A549 (cell line): ENCODE results near the gene RSRC1. TPM values are rescaled to one million over a fixed set of nuclear protein-coding genes. Genes with fewer than 3 reads are reported as not detected.

ENCODE experiments used
- ATAC-seq, 2 experiments: fragments of 200-7000 bp in 1 of 2; fragments of >200 bp in 1 of 2; cut with Nextera tagmentation in 1 of 2; cut with Tn5 transposase in 1 of 2; 3 replicates each; pipeline versions ENCODE4 v1.8.0 to v1.9.1; 2018 to 2020; ENCODE audit warnings: mild to moderate bottlenecking in 1 of 2, moderate library complexity in 1 of 2
- CTCF ChIA-PET: fragments of 300-600 bp; sonication (Branson Sonifier 250); formaldehyde crosslinking; extraction: SDS; loops from one replicate; lab custom pipeline; 2021; ENCODE audit warnings: antibody characterized with exemption, inconsistent platforms; lab: Yijun Ruan, JAX
- POLR2A ChIA-PET: fragments of 350-600 bp; formaldehyde crosslinking; extraction: SDS; loops from one replicate; lab custom pipeline; 2021; ENCODE audit warnings: antibody characterized with exemption, inconsistent platforms; lab: Yijun Ruan, JAX
- DNase-seq, 2 experiments: peaks; one replicate each; pipeline versions ENCODE4 v3.0.0 to v3.0.0-alpha.2; 2011 to 2016; ENCODE audit warnings: low read depth in 1 of 2, low spot score in 1 of 2
- FAIRE-seq: peaks from 2 replicates; lab custom pipeline; 2011; peaks lifted over from hg19 to GRCh38; lab: Jason Lieb, UNC
- H3K27ac ChIP-seq, 2 experiments: fragments of >200 bp; sonication (Bioruptor Twin); formaldehyde crosslinking; 3 replicates each; pipeline ENCODE4 v1.5.1; 2016 to 2017
- H3K4me1 ChIP-seq: fragments of >200 bp; sonication (Bioruptor Twin); formaldehyde crosslinking; 3 replicates; pipeline ENCODE4 v1.6.1; 2016
- H3K4me2 ChIP-seq: fragments of >200 bp; sonication (Bioruptor Twin); formaldehyde crosslinking; 3 replicates; pipeline ENCODE4 v1.6.1; 2016
- H3K4me3 ChIP-seq: fragments of >200 bp; sonication (Bioruptor Twin); formaldehyde crosslinking; 3 replicates; pipeline ENCODE4 v1.5.1; 2016
- H3K9me3 ChIP-seq: fragments of >200 bp; sonication (Bioruptor Twin); formaldehyde crosslinking; 3 replicates; pipeline ENCODE4 v1.6.1; 2016
- BCL3 ChIP-seq: fragments of >200 bp; sonication (Bioruptor Twin); formaldehyde crosslinking; IDR thresholded peaks from 3 replicates; pipeline ENCODE4 v1.6.1; 2016
- BHLHE40 ChIP-seq: IDR thresholded peaks from 2 replicates; pipeline ENCODE4 v1.6.1; 2012; ENCODE audit warnings: low read depth, low read length, inconsistent platforms
- CTCF ChIP-seq: fragments of >200 bp; sonication (Bioruptor Twin); formaldehyde crosslinking; IDR thresholded peaks from 3 replicates; pipeline ENCODE4 v1.5.1; 2016
- EHF ChIP-seq: fragments of 250-450 bp; sonication (Bioruptor Pico); IDR thresholded peaks from 2 replicates; pipeline ENCODE4 v1.5.0; 2020; ENCODE audit warnings: mild to moderate bottlenecking
- ELK1 ChIP-seq: fragments of 150-350 bp; IDR thresholded peaks from 2 replicates; pipeline ENCODE4 v1.6.1; 2014; ENCODE audit warnings: low read depth, mild to moderate bottlenecking, low read length
- EP300 ChIP-seq, 2 experiments: fragments of >200 bp; sonication (Bioruptor Twin); formaldehyde crosslinking; IDR thresholded peaks; 2 replicates in 1 of 2; 3 replicates in 1 of 2; pipeline ENCODE4 v1.6.1; 2016 to 2017
- ESRRA ChIP-seq: fragments of 150-350 bp; IDR thresholded peaks from 2 replicates; pipeline ENCODE4 v1.6.1; 2014; ENCODE audit warnings: mild to moderate bottlenecking, low read length, borderline replicate concordance
- FOXS1 ChIP-seq: fragments of 250-450 bp; sonication (Bioruptor Pico); IDR thresholded peaks from 2 replicates; pipeline ENCODE4 v1.5.0; 2020; ENCODE audit warnings: mild to moderate bottlenecking, moderate library complexity
- GATA3 ChIP-seq: IDR thresholded peaks from 2 replicates; pipeline ENCODE4 v1.6.1; 2012; ENCODE audit warnings: borderline replicate concordance
- HES2 ChIP-seq: fragments of >200 bp; sonication (Bioruptor Twin); formaldehyde crosslinking; IDR thresholded peaks from 2 replicates; pipeline ENCODE4 v1.6.1; 2016
- HOXA7 ChIP-seq: fragments of 250-450 bp; sonication (Bioruptor Pico); IDR thresholded peaks from 2 replicates; pipeline ENCODE4 v1.5.0; 2020; ENCODE audit warnings: mild to moderate bottlenecking, moderate library complexity
- HOXB5 ChIP-seq: fragments of 250-450 bp; sonication (Bioruptor Pico); IDR thresholded peaks from 2 replicates; pipeline ENCODE4 v1.5.0; 2020; ENCODE audit warnings: mild to moderate bottlenecking, moderate library complexity
- KDM5A ChIP-seq: fragments of 200-600 bp; sonication (generic); IDR thresholded peaks from 2 replicates; pipeline ENCODE4 v1.6.1; 2016; ENCODE audit warnings: antibody characterized with exemption, mild to moderate bottlenecking
- MYC ChIP-seq: IDR thresholded peaks from 2 replicates; pipeline ENCODE4 v1.6.1; 2012; ENCODE audit warnings: mild to moderate bottlenecking, inconsistent platforms, low read length, improper control_type of control experiment, borderline replicate concordance
- NFE2L2 ChIP-seq: fragments of 150-350 bp; conservative IDR thresholded peaks from 2 replicates; pipeline ENCODE4 v1.6.1; 2014; ENCODE audit warnings: low read length
- NPAS2 ChIP-seq: fragments of 250-450 bp; sonication (Bioruptor Pico); IDR thresholded peaks from 2 replicates; pipeline ENCODE4 v1.8.0; 2022; ENCODE audit warnings: mild to moderate bottlenecking, moderate library complexity, borderline replicate concordance
- POLR2A ChIP-seq: IDR thresholded peaks from 2 replicates; pipeline ENCODE4 v1.6.1; 2012; ENCODE audit warnings: mild to moderate bottlenecking, low read length
- RFX5 ChIP-seq: fragments of 450-650 bp; IDR thresholded peaks from 2 replicates; pipeline ENCODE4 v1.7.1; 2014; ENCODE audit warnings: antibody characterized with exemption, mild to moderate bottlenecking, moderate library complexity
- RNF2 ChIP-seq: fragments of 200-600 bp; sonication (generic); IDR thresholded peaks from 2 replicates; pipeline ENCODE4 v1.6.1; 2016; ENCODE audit warnings: low read depth, mild to moderate bottlenecking, antibody characterized with exemption, moderate library complexity, borderline replicate concordance
- TFCP2L1 ChIP-seq: fragments of 250-450 bp; sonication (Bioruptor Pico); IDR thresholded peaks from 2 replicates; pipeline ENCODE4 v1.5.0; 2021; ENCODE audit warnings: mild to moderate bottlenecking
- USF2 ChIP-seq: fragments of 450-650 bp; IDR thresholded peaks from 2 replicates; pipeline ENCODE4 v1.6.1; 2014; ENCODE audit warnings: antibody characterized with exemption
- ZFP36 ChIP-seq: fragments of 450-650 bp; IDR thresholded peaks from 2 replicates; pipeline ENCODE4 v1.6.1; 2014; ENCODE audit warnings: borderline replicate concordance; ENCODE audit not compliant: partially characterized antibody
- ZSCAN20 ChIP-seq: fragments of 250-450 bp; sonication (Bioruptor Pico); IDR thresholded peaks from 2 replicates; pipeline ENCODE4 v1.8.0; 2022; ENCODE audit warnings: mild to moderate bottlenecking, moderate library complexity
- WGBS: methylation state at CpG from one replicate; pipeline ENCODE4 v1.1.6; 2017; ENCODE audit errors: missing lambda C conversion rate; 5-methylcytosine and 5-hydroxymethylcytosine counted together
- polyA plus RNA-seq, 4 experiments: library from polyadenylated mRNA; depleted of rRNA in 3 of 4; stranded (reverse); fragments of >200 nt; fragmentation: RNase III in 1 of 4; extraction: RNeasy Plus Mini Kit Qiagen cat#74134 plus additional on column Dnase treatment in 1 of 4; gene quantifications; 2 replicates in 3 of 4; 3 replicates in 1 of 4; pipeline ENCODE4 v1.2.3, GENCODE V29; 2011 to 2017

Gene RSRC1
- polyA plus RNA-seq, 2 of the 4 experiments (the other 2 are of a cell fraction) = 17.5 to 52.2 TPM

- TF ChIP-seq ELK1 (no peak), POLR2A (no peak)
These were observed 242.7 kb downstream of the RSRC1 start (continued) for GRCh38 chr3:158352551-158352950.

- DNase-seq (no peak), ATAC-seq (no peak), FAIRE-seq (no peak)
- Histone ChIP-seq H3K4me2 (no peak overlapping the region), H3K4me1 (no peaks in the 10 kb centered on the region), H3K9me3 (no peaks in the 10 kb centered on the region), H3K4me3 (no peak overlapping the region), H3K27ac (no peak overlapping the region)
- CTCF ChIA-PET = interaction anchor here (0.6 kb wide), 1 partner anchor 37 kb away, joined by 4 read pairs; no protein-coding TSS in a partner anchor
- no peak for TF ChIP-seq HOXB5 (CRISPR knock-in tag)
- TF ChIP-seq TFCP2L1 = no peak
- TF ChIP-seq EHF (CRISPR knock-in tag) = no peak
- TF ChIP-seq BHLHE40 = no peak
- TF ChIP-seq HES2 = no peak
- TF ChIP-seq NPAS2 = no peak
- TF ChIP-seq USF2 = no peak
- no peak for TF ChIP-seq ZSCAN20 (CRISPR knock-in tag)
- WGBS = 94% methylated on average over 2 of the region's 2 CpGs
- POLR2A ChIA-PET = no interaction called here
These were observed 244.8 kb downstream of the RSRC1 start for GRCh38 chr3:158354713-158355112.

- Histone ChIP-seq H3K27ac (no peak overlapping the region), H3K9me3 (no peaks in the 10 kb centered on the region), H3K4me2 (no peak overlapping the region), H3K4me3 (no peak overlapping the region), H3K4me1 (no peaks in the 10 kb centered on the region)
- WGBS = 89% methylated on average over 4 of the region's 4 CpGs
- ChIA-PET POLR2A (no interaction called here), CTCF (interaction anchor here (1.2 kb wide), 1 partner anchor 813 kb away, joined by 3 read pairs; no protein-coding TSS in a partner anchor)
- no peak for ATAC-seq
- TF ChIP-seq ESRRA = no peak
- TF ChIP-seq NPAS2 = no peak
- no peak for DNase-seq
- no peak for FAIRE-seq
These were observed 246.0 kb downstream of the RSRC1 start for GRCh38 chr3:158355623-158356588.

- Histone ChIP-seq H3K4me1 (no peaks in the 10 kb centered on the region), H3K27ac (no peak overlapping the region), H3K4me2 (no peak overlapping the region), H3K9me3 (no peaks in the 10 kb centered on the region), H3K4me3 (no peak overlapping the region)
- TF ChIP-seq ZFP36 = no peak
- no peak for TF ChIP-seq CTCF
- TF ChIP-seq EP300 (IDR thresholded peaks at IDR 0.05) = no peak
- TF ChIP-seq EHF (CRISPR knock-in tag) = no peak
- no peak for TF ChIP-seq GATA3
- no peak for TF ChIP-seq HOXA7 (CRISPR knock-in tag)
- no peak for TF ChIP-seq FOXS1 (CRISPR knock-in tag)
- TF ChIP-seq MYC = no peak
- no peak for TF ChIP-seq BCL3
- TF ChIP-seq KDM5A = no peak
- no peak for TF ChIP-seq RFX5
- no peak for TF ChIP-seq NFE2L2
- no peak for TF ChIP-seq RNF2
- TF ChIP-seq USF2 = no peak
- TF ChIP-seq HOXB5 (CRISPR knock-in tag) = no peak
- 83% methylated on average over 6 of the region's 6 CpGs for WGBS
- no peak for ATAC-seq
- no peak for DNase-seq
- POLR2A ChIA-PET = no interaction called here
- FAIRE-seq = no peak
- CTCF ChIA-PET = interaction anchor here (0.5 to 1.4 kb wide), 2 partner anchors 53 to 144 kb away, joined by 3 read pairs; no protein-coding TSS in a partner anchor
These were observed 249.4 kb downstream of the RSRC1 start for GRCh38 chr3:158359339-158359738.
